ENCODE results near the gene INSYN2A.

INSYN2A gene

GRCh38 chr10:127162841-127163240 lies 33.5 kb downstream of the INSYN2A start:
- no peaks in the 10 kb centered on the region for H4K20me1 ChIP-seq (ENCODE audit: low read depth, low read length)
- H2AFZ ChIP-seq (ENCODE audit: low read depth, low read length, severe bottlenecking), result no peak overlapping the region
- H3K27ac ChIP-seq (ENCODE audit: low read depth, low read length), result no peak overlapping the region
- H3K27me3 ChIP-seq (ENCODE audit: low read length), result no peaks in the 10 kb centered on the region
- no peak overlapping the region for H3K9ac ChIP-seq (ENCODE audit: low read length)
- no peaks in the 10 kb centered on the region for H3K9me3 ChIP-seq (ENCODE audit: insufficient read depth, low read length)
- H3K79me2 ChIP-seq (ENCODE audit: insufficient read depth, low read length), result no peaks in the 10 kb centered on the region
- no peaks in the 10 kb centered on the region for H3F3A ChIP-seq (ENCODE audit: insufficient read depth)
- no peaks in the 10 kb centered on the region for H3K36me3 ChIP-seq (ENCODE audit: low read length)
- H3K9me2 ChIP-seq (replicated peaks; ENCODE audit: insufficient read depth, low read length), result no peaks in the 10 kb centered on the region
- TF ChIP-seq EZH2phosphoT487 (conservative IDR thresholded peaks at IDR 0.05; ENCODE audit: low read length) (no peak), CTCF (IDR thresholded peaks at IDR 0.05; ENCODE audit: insufficient read depth, low read length, poor library complexity, severe bottlenecking) (no peak)
- H3K4me3 ChIP-seq (ENCODE audit: insufficient read depth, low read length, poor library complexity, severe bottlenecking), result no peak overlapping the region
- H3K4me2 ChIP-seq (ENCODE audit: low read depth, low read length, poor library complexity, severe bottlenecking), result no peak overlapping the region

- Histone ChIP-seq H3K27ac (ENCODE audit: low read depth, low read length) (no peak overlapping the region), H2AFZ (ENCODE audit: low read depth, low read length, severe bottlenecking) (no peak overlapping the region), H3F3A (ENCODE audit: insufficient read depth) (no peaks in the 10 kb centered on the region), H4K20me1 (ENCODE audit: low read depth, low read length) (no peaks in the 10 kb centered on the region), H3K9me3 (ENCODE audit: insufficient read depth, low read length) (no peaks in the 10 kb centered on the region), H3K36me3 (ENCODE audit: low read length) (no peaks in the 10 kb centered on the region), H3K4me2 (ENCODE audit: low read depth, low read length, poor library complexity, severe bottlenecking) (no peak overlapping the region), H3K79me2 (ENCODE audit: insufficient read depth, low read length) (no peaks in the 10 kb centered on the region), H3K27me3 (ENCODE audit: low read length) (no peaks in the 10 kb centered on the region), H3K4me3 (ENCODE audit: insufficient read depth, low read length, poor library complexity, severe bottlenecking) (no peak overlapping the region), H3K9ac (ENCODE audit: low read length) (no peak overlapping the region), H3K9me2 (replicated peaks; ENCODE audit: insufficient read depth, low read length) (no peaks in the 10 kb centered on the region)
- TF ChIP-seq CTCF (IDR thresholded peaks at IDR 0.05; ENCODE audit: insufficient read depth, low read length, poor library complexity, severe bottlenecking) (no peak), EZH2phosphoT487 (conservative IDR thresholded peaks at IDR 0.05; ENCODE audit: low read length) (no peak)
Observed at GRCh38 chr10:127161482-127161881, 34.9 kb downstream of the INSYN2A start.

GRCh38 chr10:127159648-127160245 lies 36.6 kb downstream of the INSYN2A start:
- TF ChIP-seq CTCF (IDR thresholded peaks at IDR 0.05; ENCODE audit: insufficient read depth, low read length, poor library complexity, severe bottlenecking) (no peak), EZH2phosphoT487 (conservative IDR thresholded peaks at IDR 0.05; ENCODE audit: low read length) (no peak)
- no peaks in the 10 kb centered on the region for H3K36me3 ChIP-seq (ENCODE audit: low read length)
- H3K9me2 ChIP-seq (replicated peaks; ENCODE audit: insufficient read depth, low read length), result no peaks in the 10 kb centered on the region
- no peaks in the 10 kb centered on the region for H3K27me3 ChIP-seq (ENCODE audit: low read length)
- H3K4me2 ChIP-seq (ENCODE audit: low read depth, low read length, poor library complexity, severe bottlenecking), result no peak overlapping the region
- no peaks in the 10 kb centered on the region for H4K20me1 ChIP-seq (ENCODE audit: low read depth, low read length)
- H3K9me3 ChIP-seq (ENCODE audit: insufficient read depth, low read length), result no peaks in the 10 kb centered on the region
- no peaks in the 10 kb centered on the region for H3K79me2 ChIP-seq (ENCODE audit: insufficient read depth, low read length)
- H3F3A ChIP-seq (ENCODE audit: insufficient read depth), result no peaks in the 10 kb centered on the region
- H2AFZ ChIP-seq (ENCODE audit: low read depth, low read length, severe bottlenecking), result no peak overlapping the region
- no peak overlapping the region for H3K9ac ChIP-seq (ENCODE audit: low read length)
- H3K27ac ChIP-seq (ENCODE audit: low read depth, low read length), result no peak overlapping the region
- no peak overlapping the region for H3K4me3 ChIP-seq (ENCODE audit: insufficient read depth, low read length, poor library complexity, severe bottlenecking)
